Measurements from ENCODE around the gene STXBP3. TPM values are rescaled to one million over a fixed set of nuclear protein-coding genes. Genes with fewer than 3 reads are reported as not detected.

The STXBP3 gene
- total RNA-seq, 2 experiments from 2014 or later: 46.3 to 48.1 TPM

DNA sequence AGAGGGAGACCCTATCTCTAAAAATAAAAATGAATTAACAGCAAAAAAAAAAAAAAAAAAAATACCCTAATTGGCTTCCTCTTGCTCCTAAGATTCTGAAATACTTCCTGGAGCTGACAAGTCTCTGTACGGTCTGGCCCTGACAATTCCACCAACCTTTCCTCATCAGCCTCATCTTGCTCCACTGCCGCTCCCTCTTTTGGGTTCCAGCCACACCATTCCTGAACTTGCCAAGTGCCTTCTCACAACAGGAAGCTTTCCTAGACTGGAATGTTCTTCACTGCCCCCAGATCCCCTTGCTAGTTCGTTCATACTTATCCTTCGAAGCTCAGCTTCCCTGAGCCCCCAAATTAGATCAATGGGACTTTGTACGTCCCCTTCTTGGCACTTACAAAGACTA is 73.4 kb downstream of the STXBP3 start:
- CTCF ChIA-PET: interaction anchor here (0.8 kb wide), 1 partner anchor 70 kb away, joined by 3 read pairs; no protein-coding TSS in a partner anchor
- no peaks in the 10 kb centered on the region for H3K4me1 Mint-ChIP-seq
- no peak overlapping the region for H3K27ac Mint-ChIP-seq
- ATAC-seq (no peak), DNase-seq (no peak)
- peaks cover 25% of the 10 kb centered on the region for H3K27me3 Mint-ChIP-seq
- H3K9me3 Mint-ChIP-seq (ENCODE audit: low read depth): no peaks in the 10 kb centered on the region
- no peaks in the 10 kb centered on the region for H3K36me3 Mint-ChIP-seq
- no peak overlapping the region for H3K4me3 Mint-ChIP-seq

- H3K27me3 Mint-ChIP-seq: peaks cover 16% of the 10 kb centered on the region
- CTCF ChIA-PET: interaction anchor here (1.0 to 9.2 kb wide), 3 partner anchors 31 to 289 kb away, joined by 3 to 160 read pairs (median 3); a partner anchor contains a TSS
Observed at GRCh38 chr1:108823632-108824031, 77.2 kb downstream of the STXBP3 start.

DNA sequence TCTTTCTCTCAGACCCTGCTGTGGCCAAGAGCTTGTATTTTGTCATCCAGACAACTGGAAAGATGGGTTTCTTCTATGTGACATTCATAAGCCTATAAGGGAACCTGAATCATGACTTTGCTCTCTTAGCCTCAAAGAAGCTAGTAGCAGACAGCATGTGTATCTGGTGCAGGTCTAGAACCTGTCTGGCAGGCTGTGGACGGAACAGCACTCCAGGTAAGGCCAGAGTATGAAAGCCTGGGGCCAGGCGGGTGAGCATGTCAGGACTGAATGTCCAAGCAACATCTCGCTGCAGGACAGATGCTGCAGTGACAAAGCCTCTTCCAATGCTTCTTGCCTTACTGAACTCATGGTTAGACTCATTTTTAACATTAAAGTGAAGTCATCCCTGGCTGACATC is 77.6 kb downstream of the STXBP3 start:
- Mint-ChIP-seq H3K4me1 (peaks cover 3% of the 10 kb centered on the region), H3K36me3 (no peaks in the 10 kb centered on the region), H3K9me3 (ENCODE audit: low read depth) (no peaks in the 10 kb centered on the region), H3K27ac (no peak overlapping the region), H3K4me3 (no peak overlapping the region), H3K27me3 (peaks cover 16% of the 10 kb centered on the region)
- ATAC-seq (no peak), DNase-seq (no peak)
- CTCF ChIA-PET: interaction anchor here (1.0 to 9.2 kb wide), 4 partner anchors 32 to 289 kb away, joined by 3 to 160 read pairs (median 3); a partner anchor contains a TSS

More at GRCh38 chr1:108823632-108824031, 77.2 kb downstream of the STXBP3 start:
- no peaks in the 10 kb centered on the region for H3K36me3 Mint-ChIP-seq
- ATAC-seq: no peak
- peaks cover 3% of the 10 kb centered on the region for H3K4me1 Mint-ChIP-seq
- no peak overlapping the region for H3K4me3 Mint-ChIP-seq
- no peak overlapping the region for H3K27ac Mint-ChIP-seq
- DNase-seq: no peak
- H3K9me3 Mint-ChIP-seq (ENCODE audit: low read depth): no peaks in the 10 kb centered on the region

DNA sequence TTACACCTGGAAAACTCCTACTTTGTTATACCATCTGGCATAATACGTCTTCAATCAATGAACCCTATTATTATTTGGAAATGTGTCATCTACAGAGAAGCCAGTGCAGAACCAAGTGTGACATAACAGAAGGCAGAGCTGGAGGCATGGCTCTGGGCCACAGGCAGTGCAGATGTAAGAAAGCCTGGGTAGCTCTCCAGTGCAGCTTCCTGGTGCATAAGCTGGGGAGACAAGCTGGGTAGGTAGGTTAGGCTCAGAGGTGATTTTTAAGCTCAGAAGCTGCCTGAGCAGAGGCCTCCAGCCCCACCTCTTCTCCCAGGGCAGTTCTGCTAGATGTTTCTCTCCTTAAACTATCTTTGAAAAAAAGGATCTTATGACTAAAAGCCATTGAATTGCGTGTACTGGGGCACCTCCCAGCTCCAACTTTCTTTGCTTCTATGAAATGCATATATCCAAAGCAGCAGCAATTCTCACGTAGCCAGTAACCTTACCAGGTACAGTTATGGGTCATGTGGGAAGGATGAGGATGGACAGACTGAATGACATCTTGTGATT is 79.7 kb downstream of the STXBP3 start:
- H3K9me3 Mint-ChIP-seq (ENCODE audit: low read depth): no peaks in the 10 kb centered on the region
- no peak for DNase-seq
- peaks cover 4% of the 10 kb centered on the region for H3K4me1 Mint-ChIP-seq
- H3K36me3 Mint-ChIP-seq: no peaks in the 10 kb centered on the region
- no peak overlapping the region for H3K4me3 Mint-ChIP-seq
- ATAC-seq: no peak
- CTCF ChIA-PET: interaction anchor here (0.8 to 9.2 kb wide), 11 partner anchors 9 to 286 kb away, joined by 3 to 160 read pairs (median 4); partner anchors contain the start of gene PRPF38B
- H3K27me3 Mint-ChIP-seq: peaks cover 14% of the 10 kb centered on the region
- no peak overlapping the region for H3K27ac Mint-ChIP-seq

DNA sequence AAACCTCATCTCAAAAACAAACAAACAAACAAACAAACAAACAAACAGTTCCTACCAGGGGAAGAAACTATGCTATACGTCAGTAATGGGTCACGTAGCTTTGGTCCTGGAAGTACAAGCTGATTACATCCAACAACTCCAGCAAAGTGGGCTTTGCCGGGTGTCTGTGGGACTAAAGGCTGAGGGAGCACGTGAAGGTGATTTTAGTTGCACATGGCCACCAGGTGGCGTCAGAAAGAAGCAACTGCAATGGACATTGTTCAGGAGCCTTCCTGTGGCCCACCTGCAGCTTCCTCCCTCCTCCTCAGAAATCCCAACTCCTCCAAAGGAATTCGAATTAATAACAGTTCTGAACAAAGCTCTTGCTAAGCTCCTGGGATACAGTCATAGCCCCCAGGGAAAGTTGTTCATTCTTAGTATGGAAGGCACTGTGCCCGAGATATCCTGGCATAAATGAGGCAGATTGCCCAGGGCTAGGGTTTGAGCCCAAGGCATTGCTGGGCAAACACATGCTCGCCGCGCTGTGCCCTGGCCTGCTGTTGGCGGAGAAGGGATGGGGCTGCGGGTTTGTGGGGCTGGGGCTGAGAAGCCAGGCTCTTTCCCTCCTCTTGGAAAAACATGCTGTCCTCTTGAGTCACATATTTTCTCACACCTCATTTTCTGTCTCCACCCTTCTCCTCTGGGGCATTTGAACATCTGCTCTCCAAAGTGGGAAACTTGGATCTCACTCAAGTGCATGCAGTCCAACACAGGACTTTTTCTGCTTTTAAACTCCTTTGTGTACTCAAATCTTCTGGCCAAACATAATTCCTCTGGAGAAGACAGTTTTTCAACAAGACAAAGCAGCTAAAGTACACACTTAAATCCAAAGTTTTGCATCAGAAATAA is 81.8 kb downstream of the STXBP3 start:
- Mint-ChIP-seq H3K9me3 (ENCODE audit: low read depth) (no peaks in the 10 kb centered on the region), H3K4me1 (peaks cover 9% of the 10 kb centered on the region), H3K27ac (no peak overlapping the region), H3K27me3 (no peaks in the 10 kb centered on the region), H3K4me3 (no peak overlapping the region), H3K36me3 (no peaks in the 10 kb centered on the region)
- DNase-seq (peak; percentile 81), ATAC-seq (peak; percentile 84)
- CTCF ChIA-PET: interaction anchor here (0.6 to 9.2 kb wide), 35 partner anchors 9 to 704 kb away, joined by 3 to 160 read pairs (median 4); partner anchors contain the start of genes GPSM2, PRPF38B and SLC25A24

- Mint-ChIP-seq H3K4me1 (peaks cover 9% of the 10 kb centered on the region), H3K27me3 (no peaks in the 10 kb centered on the region), H3K4me3 (no peak overlapping the region), H3K27ac (no peak overlapping the region), H3K36me3 (no peaks in the 10 kb centered on the region), H3K9me3 (ENCODE audit: low read depth) (no peaks in the 10 kb centered on the region)
- DNase-seq (no peak), ATAC-seq (no peak)
- CTCF ChIA-PET: interaction anchor here (0.6 to 9.2 kb wide), 17 partner anchors 7 to 629 kb away, joined by 3 to 160 read pairs (median 5); partner anchors contain the start of genes GPSM2 and SLC25A24
Observed at GRCh38 chr1:108829498-108829916, 83.0 kb downstream of the STXBP3 start.

GRCh38 chr1:108830119-108831008 is 83.9 kb downstream of the STXBP3 start:
- DNase-seq: no peak
- Mint-ChIP-seq H3K36me3 (no peaks in the 10 kb centered on the region), H3K4me1 (peaks cover 9% of the 10 kb centered on the region), H3K9me3 (ENCODE audit: low read depth) (no peaks in the 10 kb centered on the region), H3K27me3 (no peaks in the 10 kb centered on the region), H3K4me3 (no peak overlapping the region), H3K27ac (no peak overlapping the region)
- CTCF ChIA-PET: interaction anchor here (1.2 to 9.2 kb wide), 5 partner anchors 9 to 282 kb away, joined by 4 to 160 read pairs (median 6); partner anchors contain the start of gene GPSM2
- ATAC-seq: no peak

DNA sequence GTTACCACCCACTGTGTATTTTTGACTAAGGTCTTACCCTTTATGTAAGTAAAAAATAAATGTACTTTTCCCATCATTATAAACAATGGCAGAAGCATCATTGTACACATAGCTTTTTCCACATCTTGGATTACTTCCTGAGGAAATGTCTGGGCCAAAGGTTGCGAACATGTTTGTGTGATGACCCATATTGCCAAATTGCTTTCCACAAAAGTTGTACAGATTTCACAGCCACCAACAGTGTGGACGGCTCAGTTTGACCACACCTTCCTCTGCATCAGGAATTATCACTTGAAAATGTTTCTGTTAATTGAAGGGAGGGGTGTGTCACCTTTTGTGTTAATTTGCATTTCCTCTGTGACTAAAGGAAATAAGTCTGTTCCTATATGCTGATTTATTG is 84.8 kb downstream of the STXBP3 start:
- Mint-ChIP-seq H3K9me3 (ENCODE audit: low read depth) (no peaks in the 10 kb centered on the region), H3K27me3 (no peaks in the 10 kb centered on the region), H3K27ac (no peak overlapping the region), H3K4me1 (peaks cover 9% of the 10 kb centered on the region), H3K4me3 (no peak overlapping the region), H3K36me3 (no peaks in the 10 kb centered on the region)
- DNase-seq (no peak), ATAC-seq (no peak)
- CTCF ChIA-PET: interaction anchor here (0.8 to 9.2 kb wide), 3 partner anchors 67 to 282 kb away, joined by 4 to 160 read pairs (median 5); no protein-coding TSS in a partner anchor

GRCh38 chr1:108832929-108833328 is 86.5 kb downstream of the STXBP3 start:
- Mint-ChIP-seq H3K27me3 (peaks cover 3% of the 10 kb centered on the region), H3K36me3 (no peaks in the 10 kb centered on the region), H3K4me1 (peaks cover 7% of the 10 kb centered on the region), H3K9me3 (ENCODE audit: low read depth) (peaks cover 2% of the 10 kb centered on the region), H3K27ac (no peak overlapping the region), H3K4me3 (no peak overlapping the region)
- DNase-seq: no peak
- no peak for ATAC-seq
- CTCF ChIA-PET: no interaction called here

DNA sequence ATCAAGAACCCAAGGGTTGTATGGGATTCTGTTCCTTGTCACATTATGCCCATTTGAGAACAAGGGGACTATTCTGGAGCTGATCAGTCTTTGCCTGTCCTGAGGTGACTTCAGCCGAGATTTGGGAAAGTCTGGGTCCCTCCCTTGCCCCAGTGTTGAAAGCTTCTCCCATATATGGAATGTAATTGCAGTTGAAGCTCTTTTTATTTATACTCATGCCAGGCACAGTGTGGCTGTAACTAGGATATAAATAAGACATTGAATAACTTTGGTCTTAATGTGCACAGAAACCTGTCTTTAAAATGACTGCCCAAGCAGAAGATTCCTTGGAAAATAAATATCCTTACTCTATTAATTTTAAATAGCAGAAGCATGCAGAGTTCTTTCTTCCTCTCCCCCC is 95.2 kb downstream of the STXBP3 start:
- H3K27ac Mint-ChIP-seq: no peak overlapping the region
- no peaks in the 10 kb centered on the region for H3K4me1 Mint-ChIP-seq
- no peaks in the 10 kb centered on the region for H3K36me3 Mint-ChIP-seq
- H3K27me3 Mint-ChIP-seq: peaks cover 7% of the 10 kb centered on the region
- ATAC-seq (no peak), DNase-seq (no peak)
- H3K4me3 Mint-ChIP-seq: no peak overlapping the region
- peaks cover 2% of the 10 kb centered on the region for H3K9me3 Mint-ChIP-seq (ENCODE audit: low read depth)
- CTCF ChIA-PET: no interaction called here

- no peak overlapping the region for H3K4me3 Mint-ChIP-seq
- peaks cover 2% of the 10 kb centered on the region for H3K9me3 Mint-ChIP-seq (ENCODE audit: low read depth)
- CTCF ChIA-PET: no interaction called here
- ATAC-seq (no peak), DNase-seq (no peak)
- H3K4me1 Mint-ChIP-seq: no peaks in the 10 kb centered on the region
- no peak overlapping the region for H3K27ac Mint-ChIP-seq
- H3K27me3 Mint-ChIP-seq: peaks cover 6% of the 10 kb centered on the region
- H3K36me3 Mint-ChIP-seq: no peaks in the 10 kb centered on the region
Observed at GRCh38 chr1:108842525-108843181, 96.2 kb downstream of the STXBP3 start.

DNA sequence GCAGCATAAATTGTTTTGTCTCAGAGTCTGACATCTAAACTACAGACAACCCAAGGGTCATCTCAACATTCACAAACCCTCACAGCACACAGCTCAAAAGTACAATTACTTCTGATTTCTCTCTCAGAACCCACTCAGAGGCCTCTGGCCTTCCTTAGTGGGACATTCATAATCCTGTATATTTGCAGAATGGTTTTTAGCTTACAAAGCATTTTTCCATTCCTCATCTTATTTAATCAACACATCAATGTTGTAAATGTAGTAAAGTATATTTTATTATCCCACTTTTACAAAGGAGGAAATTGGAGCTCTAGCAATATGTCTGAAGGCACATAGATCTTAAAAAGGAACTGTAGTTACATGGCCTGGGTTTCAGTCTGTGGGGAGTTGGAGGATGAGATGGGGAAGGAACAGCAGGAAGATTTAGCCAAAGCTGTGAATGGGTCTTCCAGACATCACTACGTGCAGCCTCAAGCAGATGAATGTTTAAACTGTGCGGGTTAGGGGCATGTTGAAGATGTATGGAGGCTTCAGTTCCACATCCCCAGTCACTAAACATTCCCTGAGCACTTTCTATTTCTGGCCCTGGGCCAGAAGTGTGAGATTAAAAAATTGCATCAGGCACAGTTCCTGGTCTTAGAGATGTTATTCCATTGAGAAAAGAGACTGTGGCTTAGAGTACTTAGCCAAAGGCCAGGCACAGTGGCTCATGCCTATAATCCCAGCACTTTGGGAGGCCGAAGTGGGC is 97.1 kb downstream of the STXBP3 start:
- H3K4me1 Mint-ChIP-seq: no peaks in the 10 kb centered on the region
- CTCF ChIA-PET: interaction anchor here (1.2 kb wide), 1 partner anchor 15 kb away, joined by 6 read pairs; no protein-coding TSS in a partner anchor
- H3K27ac Mint-ChIP-seq: no peak overlapping the region

More for the DNA sequence above, 97.1 kb downstream of the STXBP3 start:
- ATAC-seq (no peak), DNase-seq (no peak)
- Mint-ChIP-seq H3K36me3 (no peaks in the 10 kb centered on the region), H3K9me3 (ENCODE audit: low read depth) (no peaks in the 10 kb centered on the region), H3K27me3 (peaks cover 4% of the 10 kb centered on the region), H3K4me3 (no peak overlapping the region)
